HepG2 (cell line): ENCODE data around the gene UBXN2A.

Experiments
- CREB1 ChIP-seq, 2 experiments: fragments of 450-650 bp in 1 of 2; IDR thresholded peaks; 2 replicates each; pipeline ENCODE4 v1.6.1; 2016 to 2017; ENCODE audit warnings: control low read depth in 1 of 2, mild to moderate bottlenecking in 1 of 2, missing compliant biosample characterization in 1 of 2, missing genetic modification characterization in 1 of 2
- CTCF ChIP-seq: sonication (generic); formaldehyde crosslinking; IDR thresholded peaks from 2 replicates; pipeline ENCODE4 v1.5.0; 2020; ENCODE audit warnings: mild to moderate bottlenecking, missing genetic modification reagents, moderate library complexity
- NCOA1 ChIP-seq: sonication (generic); formaldehyde crosslinking; IDR thresholded peaks from 2 replicates; pipeline ENCODE4 v1.9.0; 2021; ENCODE audit warnings: missing genetic modification reagents
- NCOR1 ChIP-seq: fragments of 200-600 bp; sonication (generic); IDR thresholded peaks from 2 replicates; pipeline ENCODE4 v1.7.0; 2017; ENCODE audit warnings: antibody characterized with exemption, low read length, borderline replicate concordance
- NR2C2 ChIP-seq: sonication (generic); formaldehyde crosslinking; IDR thresholded peaks from 2 replicates; pipeline ENCODE4 v1.4.0; 2020; ENCODE audit warnings: missing genetic modification reagents, mild to moderate bottlenecking, moderate library complexity, borderline replicate concordance
- REL ChIP-seq: sonication (generic); formaldehyde crosslinking; conservative IDR thresholded peaks from 2 replicates; pipeline ENCODE4 v1.8.0; 2022; ENCODE audit warnings: mild to moderate bottlenecking, missing genetic modification reagents, moderate library complexity
- SMC3 ChIP-seq: IDR thresholded peaks from 2 replicates; pipeline ENCODE4 v1.6.1; 2011; ENCODE audit warnings: low read length, improper control_type of control experiment
- TFE3 ChIP-seq: IDR thresholded peaks from 2 replicates; pipeline ENCODE4 v1.6.1; 2016
- THAP7 ChIP-seq: sonication (generic); formaldehyde crosslinking; IDR thresholded peaks from 2 replicates; pipeline ENCODE4 v1.8.1; 2023; ENCODE audit warnings: mild to moderate bottlenecking, missing genetic modification reagents
- ZNF274 ChIP-seq: sonication (generic); formaldehyde crosslinking; IDR thresholded peaks from 2 replicates; pipeline ENCODE4 v1.5.1; 2020; ENCODE audit warnings: mild to moderate bottlenecking, missing genetic modification reagents
- ZNF367 ChIP-seq: sonication (generic); formaldehyde crosslinking; IDR thresholded peaks from 2 replicates; pipeline ENCODE4 v1.4.0; 2020; ENCODE audit warnings: missing genetic modification reagents, borderline replicate concordance

GRCh38 chr2:24051833-24052232, 111.6 kb downstream of the UBXN2A start:
- TF ChIP-seq SMC3 (no peak), NCOA1 (CRISPR knock-in tag) (no peak), ZNF274 (CRISPR knock-in tag) (no peak), CTCF (CRISPR knock-in tag) (no peak), REL (CRISPR knock-in tag) (no peak), NCOR1 (no peak), NR2C2 (no peak), TFE3 (no peak), THAP7 (CRISPR knock-in tag) (no peak), CREB1 (IDR thresholded peaks at IDR 0.05) (no peak), CREB1 (CRISPR knock-in tag; IDR thresholded peaks at IDR 0.05) (no peak), ZNF367 (CRISPR knock-in tag) (no peak)
